ENCODE results near the gene SLIT1. TPM values are rescaled to one million over a fixed set of nuclear protein-coding genes. Genes with fewer than 3 reads are reported as not detected.

SLIT1 gene
- total and polyA plus RNA-seq, 2 donors (not counting 1 experiment from before 2014, with no cell fraction given), result 0.15 to 0.49 TPM

DNA sequence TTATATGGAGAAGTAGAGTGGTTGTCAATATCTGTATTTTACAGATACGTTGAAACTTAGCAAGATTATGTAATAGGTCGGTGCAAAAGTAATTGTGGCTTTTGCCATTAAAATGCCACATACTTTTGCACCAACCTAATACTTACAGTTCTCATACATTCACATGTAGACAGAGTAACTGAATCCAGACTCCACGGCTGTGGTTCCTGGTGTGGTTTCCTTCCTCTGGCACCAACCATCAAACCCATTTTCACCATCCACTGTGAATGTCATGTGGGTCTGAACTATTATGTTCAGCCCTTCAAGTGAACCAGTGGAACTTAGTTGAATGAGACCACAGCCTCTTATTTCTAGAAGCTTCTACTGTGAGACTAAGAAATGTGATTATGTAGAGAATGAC, 31.5 kb upstream of the SLIT1 start:
- DNase-seq (no peak), ATAC-seq (ENCODE audit: low read depth) (no peak)
- Histone ChIP-seq H4K20me1 (ENCODE audit: control insufficient read depth, insufficient read depth, low read length, poor library complexity, severe bottlenecking) (no peaks in the 10 kb centered on the region), H3K79me2 (ENCODE audit: control insufficient read depth, insufficient read depth, low read length) (no peaks in the 10 kb centered on the region), H3K4me2 (replicated peaks; ENCODE audit: low read depth, low read length, poor library complexity, severe bottlenecking) (no peak overlapping the region), H3K9ac (ENCODE audit: low read length) (no peak overlapping the region), H3K9me3 (ENCODE audit: control extremely low read depth in 1 of 3, control insufficient read depth in 2 of 3, insufficient read depth in 1 of 3, low read length in 2 of 3) (no peaks in the 10 kb centered on the region), H3K36me3 (replicated peaks in 1 of 2; ENCODE audit: control extremely low read depth in 1 of 2, control insufficient read depth in 1 of 2, extremely low read depth in 1 of 2, insufficient read depth in 2 of 2, low read length in 1 of 2) (peaks cover 0 to 6% of the 10 kb centered on the region in 2 experiments), H3K4me1 (ENCODE audit: control insufficient read depth in 2 of 2, insufficient read depth in 2 of 2, low read length in 2 of 2) (no peaks in the 10 kb centered on the region), H2AFZ (ENCODE audit: insufficient read depth, low read depth, low read length, poor library complexity, severe bottlenecking) (no peak overlapping the region), H3K4me3 (ENCODE audit: control extremely low read depth in 1 of 5, extremely low read depth in 1 of 5, insufficient read depth in 1 of 5, low read depth in 2 of 5, low read length in 4 of 5) (no peak overlapping the region), H3K27me3 (replicated peaks in 1 of 4; ENCODE audit: control extremely low read depth in 1 of 4, control insufficient read depth in 3 of 4, insufficient read depth in 4 of 4, low read length in 3 of 4) (no peaks in the 10 kb centered on the region), H3K27ac (ENCODE audit: low read length in 2 of 2) (no peak overlapping the region)
- H3K27ac Mint-ChIP-seq, result no peak overlapping the region
- ChIA-PET POLR2A (no interaction called here), CTCF (interaction anchor here (0.9 to 3.8 kb wide), 8 partner anchors 9 to 180 kb away, joined by 3 to 17 read pairs (median 4); no protein-coding TSS in a partner anchor)
- H3K27me3 Mint-ChIP-seq, result no peaks in the 10 kb centered on the region
- no peaks in the 10 kb centered on the region for H3K9me3 Mint-ChIP-seq (ENCODE audit: insufficient read depth)
- intact Hi-C loops (cut with micrococcal nuclease), result no loop called here
- no CpG with 5 or more reads among the region's 3 CpGs for WGBS (ENCODE audit: insufficient coverage)
- H3K4me3 Mint-ChIP-seq, result no peak overlapping the region
- TF ChIP-seq, protein P1, sequence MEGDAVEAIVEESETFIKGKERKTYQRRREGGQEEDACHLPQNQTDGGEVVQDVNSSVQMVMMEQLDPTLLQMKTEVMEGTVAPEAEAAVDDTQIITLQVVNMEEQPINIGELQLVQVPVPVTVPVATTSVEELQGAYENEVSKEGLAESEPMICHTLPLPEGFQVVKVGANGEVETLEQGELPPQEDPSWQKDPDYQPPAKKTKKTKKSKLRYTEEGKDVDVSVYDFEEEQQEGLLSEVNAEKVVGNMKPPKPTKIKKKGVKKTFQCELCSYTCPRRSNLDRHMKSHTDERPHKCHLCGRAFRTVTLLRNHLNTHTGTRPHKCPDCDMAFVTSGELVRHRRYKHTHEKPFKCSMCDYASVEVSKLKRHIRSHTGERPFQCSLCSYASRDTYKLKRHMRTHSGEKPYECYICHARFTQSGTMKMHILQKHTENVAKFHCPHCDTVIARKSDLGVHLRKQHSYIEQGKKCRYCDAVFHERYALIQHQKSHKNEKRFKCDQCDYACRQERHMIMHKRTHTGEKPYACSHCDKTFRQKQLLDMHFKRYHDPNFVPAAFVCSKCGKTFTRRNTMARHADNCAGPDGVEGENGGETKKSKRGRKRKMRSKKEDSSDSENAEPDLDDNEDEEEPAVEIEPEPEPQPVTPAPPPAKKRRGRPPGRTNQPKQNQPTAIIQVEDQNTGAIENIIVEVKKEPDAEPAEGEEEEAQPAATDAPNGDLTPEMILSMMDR (IDR thresholded peaks at IDR 0.05), result no peak
- TF ChIP-seq EZH2 (IDR thresholded peaks at IDR 0.05; ENCODE audit: borderline replicate concordance, insufficient read depth, low read depth, low read length, poor library complexity, severe bottlenecking), result no peak
- H3K4me1 Mint-ChIP-seq, result no peaks in the 10 kb centered on the region

DNA sequence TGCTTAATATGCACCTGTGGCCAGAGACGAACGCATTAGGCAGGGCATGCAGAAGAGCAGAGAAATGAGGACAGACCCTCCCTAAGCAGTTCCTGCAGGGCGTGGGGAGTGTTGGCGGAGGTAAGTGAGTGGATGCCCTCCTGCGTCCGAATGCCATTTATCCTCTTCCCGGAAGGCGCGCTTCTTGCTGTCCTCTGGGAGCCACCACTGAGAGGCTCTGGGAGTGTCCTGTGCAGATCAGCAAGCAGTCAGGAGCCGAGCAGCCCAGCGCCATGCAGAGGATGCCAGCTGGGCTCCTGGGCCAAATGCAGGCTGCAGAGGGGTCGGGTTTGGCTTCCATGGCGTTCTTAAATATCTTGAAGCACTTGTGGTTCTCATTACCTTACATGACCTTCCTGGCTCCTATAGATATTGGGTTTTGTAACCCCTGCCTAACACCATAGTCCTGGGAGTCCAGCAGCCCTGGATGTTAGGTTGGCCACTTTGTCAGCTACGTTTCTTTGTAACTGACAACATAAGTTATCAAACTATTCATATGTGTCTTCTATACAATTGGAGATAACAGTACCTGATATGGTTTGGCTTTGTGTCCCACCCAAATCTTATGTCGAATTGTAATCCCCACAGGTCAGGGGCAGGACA, 30.0 kb upstream of the SLIT1 start:
- Histone ChIP-seq H3K4me1 (ENCODE audit: control insufficient read depth in 2 of 2, insufficient read depth in 2 of 2, low read length in 2 of 2) (no peaks in the 10 kb centered on the region), H3K27me3 (replicated peaks in 1 of 4; ENCODE audit: control extremely low read depth in 1 of 4, control insufficient read depth in 3 of 4, insufficient read depth in 4 of 4, low read length in 3 of 4) (no peaks in the 10 kb centered on the region), H3K27ac (ENCODE audit: low read length in 2 of 2) (no peak overlapping the region), H3K36me3 (replicated peaks in 1 of 2; ENCODE audit: control extremely low read depth in 1 of 2, control insufficient read depth in 1 of 2, extremely low read depth in 1 of 2, insufficient read depth in 2 of 2, low read length in 1 of 2) (peaks cover 0 to 5% of the 10 kb centered on the region in 2 experiments), H3K79me2 (ENCODE audit: control insufficient read depth, insufficient read depth, low read length) (no peaks in the 10 kb centered on the region), H3K9me3 (ENCODE audit: control extremely low read depth in 1 of 3, control insufficient read depth in 2 of 3, insufficient read depth in 1 of 3, low read length in 2 of 3) (no peaks in the 10 kb centered on the region), H3K9ac (ENCODE audit: low read length) (no peak overlapping the region), H3K4me2 (replicated peaks; ENCODE audit: low read depth, low read length, poor library complexity, severe bottlenecking) (no peak overlapping the region), H2AFZ (ENCODE audit: insufficient read depth, low read depth, low read length, poor library complexity, severe bottlenecking) (no peak overlapping the region), H3K4me3 (ENCODE audit: control extremely low read depth in 1 of 5, extremely low read depth in 1 of 5, insufficient read depth in 1 of 5, low read depth in 2 of 5, low read length in 4 of 5) (no peak overlapping the region), H4K20me1 (ENCODE audit: control insufficient read depth, insufficient read depth, low read length, poor library complexity, severe bottlenecking) (no peaks in the 10 kb centered on the region)
- H3K9me3 Mint-ChIP-seq (ENCODE audit: insufficient read depth), result no peaks in the 10 kb centered on the region
- H3K27ac Mint-ChIP-seq, result no peak overlapping the region
- 95% methylated on average over 12 of the region's 15 CpGs for whole genome bisulfite sequencing (ENCODE audit: insufficient coverage)
- ATAC-seq (ENCODE audit: low read depth) (no peak), DNase-seq (no peak)
- ChIA-PET POLR2A (no interaction called here), CTCF (interaction anchor here (3.2 to 12.7 kb wide), 3 partner anchors 20 to 143 kb away, joined by 12 to 412 read pairs (median 17); no protein-coding TSS in a partner anchor)
- intact Hi-C loops (cut with micrococcal nuclease), result no loop called here
- TF ChIP-seq, protein P1 (IDR thresholded peaks at IDR 0.05), result no peak
- TF ChIP-seq EZH2 (IDR thresholded peaks at IDR 0.05; ENCODE audit: borderline replicate concordance, insufficient read depth, low read depth, low read length, poor library complexity, severe bottlenecking), result no peak
- no peak overlapping the region for H3K4me3 Mint-ChIP-seq
- H3K27me3 Mint-ChIP-seq, result no peaks in the 10 kb centered on the region
- no peaks in the 10 kb centered on the region for H3K4me1 Mint-ChIP-seq
